HG03196 (cell line): ENCODE data around the gene LXN.
"Not testable (repeated sequence)": the region's sequence is repeated elsewhere in the genome, so short reads cannot be mapped to it uniquely, and the experiment has no call there.

ENCODE experiments used
- ATAC-seq: cut with Tn5 transposase; IDR thresholded peaks from one replicate; pipeline ENCODE4 v1.9.1; 2021; ENCODE audit not compliant: unreplicated experiment

LXN gene, protein sequence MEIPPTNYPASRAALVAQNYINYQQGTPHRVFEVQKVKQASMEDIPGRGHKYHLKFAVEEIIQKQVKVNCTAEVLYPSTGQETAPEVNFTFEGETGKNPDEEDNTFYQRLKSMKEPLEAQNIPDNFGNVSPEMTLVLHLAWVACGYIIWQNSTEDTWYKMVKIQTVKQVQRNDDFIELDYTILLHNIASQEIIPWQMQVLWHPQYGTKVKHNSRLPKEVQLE

DNA sequence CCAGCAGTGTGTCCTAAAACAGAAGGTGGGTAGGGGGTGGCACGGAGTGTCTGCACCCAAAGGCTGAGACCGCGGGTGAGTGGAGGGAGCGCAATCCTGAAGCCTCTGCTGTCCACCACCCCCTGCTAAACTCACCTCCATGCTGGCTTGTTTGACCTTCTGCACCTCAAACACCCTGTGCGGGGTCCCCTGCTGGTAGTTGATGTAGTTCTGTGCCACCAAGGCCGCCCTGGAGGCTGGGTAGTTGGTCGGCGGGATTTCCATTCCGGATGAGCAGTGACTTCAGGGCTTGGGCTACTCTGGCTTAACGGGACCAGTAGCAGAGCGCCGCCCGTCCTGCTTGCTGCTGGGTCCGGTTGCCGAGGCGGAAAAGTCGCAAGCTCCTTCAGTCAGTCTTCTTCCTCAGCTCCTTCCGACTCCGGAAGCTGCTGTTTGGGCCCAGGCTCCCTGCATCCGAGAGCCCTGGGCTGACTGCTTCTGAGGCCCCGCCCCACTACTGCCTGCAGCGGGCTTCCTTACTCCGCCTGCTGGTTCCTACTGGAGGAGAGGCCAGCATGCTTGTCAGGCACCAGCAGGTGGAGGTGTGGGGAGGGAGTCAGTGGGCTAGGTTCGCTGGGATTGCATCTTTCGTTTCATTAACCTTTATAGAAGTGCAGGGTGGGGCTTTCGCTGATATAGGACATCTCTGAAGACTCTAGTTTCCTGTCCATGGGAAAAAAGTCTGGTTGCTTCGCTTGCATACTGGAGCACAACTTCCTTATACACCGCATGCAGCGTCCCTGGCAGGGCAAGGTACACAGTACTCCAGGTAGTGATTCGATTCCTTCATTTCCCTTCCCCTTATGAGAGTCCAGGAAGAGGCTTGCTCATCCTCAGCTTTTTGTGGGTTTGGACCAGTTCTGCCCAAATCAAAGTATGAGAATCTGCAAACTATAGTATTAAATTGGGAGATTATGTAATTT is at the start of gene LXN:
TSS of gene LXN (minus strand) at position 434 of the 962 bp plus-strand sequence. CDS start at position 264, 170 bp downstream.
- peak; percentile 100 for ATAC-seq

DNA sequence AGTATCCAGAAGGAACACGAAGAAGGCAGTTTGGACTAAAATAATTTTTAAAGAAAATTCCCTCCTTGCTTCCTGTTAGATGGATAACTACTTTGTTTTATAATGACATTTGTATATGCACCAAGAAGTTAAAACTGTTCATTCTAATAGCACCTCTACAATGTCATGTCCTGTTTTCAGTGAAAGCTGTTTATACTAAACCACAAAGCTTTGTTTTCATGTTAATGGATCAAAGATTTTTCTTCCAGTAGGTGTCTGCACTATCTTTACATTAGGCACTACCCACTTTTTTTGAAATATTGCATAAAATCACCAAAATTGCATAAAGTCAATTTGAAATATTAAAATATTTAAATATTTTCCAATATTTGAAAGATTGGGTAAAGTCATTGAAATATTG is 49.7 kb upstream of the LXN start:
- no peak for ATAC-seq

DNA sequence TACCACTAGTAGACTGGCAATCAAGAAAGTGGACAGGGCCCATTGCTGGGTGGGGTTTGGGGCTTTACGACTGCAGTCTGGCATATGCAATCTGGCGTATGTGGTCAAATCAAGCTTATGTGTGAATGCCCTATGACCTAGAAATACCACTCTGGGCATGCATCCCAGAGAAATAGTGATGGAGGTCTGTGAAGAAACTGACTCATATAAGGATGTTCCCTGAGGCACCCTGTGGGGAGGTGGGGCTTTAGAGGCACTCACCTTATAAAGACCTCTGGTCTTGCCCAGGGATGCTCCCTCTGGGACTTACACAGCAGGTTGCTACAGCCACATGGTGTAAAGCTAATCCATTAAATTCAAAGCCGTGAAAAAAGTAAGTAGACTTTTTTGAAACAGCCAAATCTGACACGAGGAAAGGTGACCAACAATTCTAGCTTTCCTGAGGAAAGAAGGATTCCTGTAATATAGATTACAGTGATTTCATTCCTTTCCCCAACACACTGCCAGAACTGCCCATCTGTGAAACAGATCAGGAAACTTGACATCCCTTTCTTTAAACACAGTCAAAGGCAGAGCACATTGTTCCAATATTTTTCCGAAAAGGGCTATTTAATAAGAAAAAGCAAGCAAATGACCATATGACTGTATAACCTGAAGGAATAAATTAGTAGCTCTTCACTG is 46.2 kb upstream of the LXN start:
- ATAC-seq: no peak

GRCh38 chr3:158717576-158717975 is 45.1 kb upstream of the LXN start:
- ATAC-seq: no peak

GRCh38 chr3:158713094-158713499 is 40.6 kb upstream of the LXN start:
- no peak for ATAC-seq

DNA sequence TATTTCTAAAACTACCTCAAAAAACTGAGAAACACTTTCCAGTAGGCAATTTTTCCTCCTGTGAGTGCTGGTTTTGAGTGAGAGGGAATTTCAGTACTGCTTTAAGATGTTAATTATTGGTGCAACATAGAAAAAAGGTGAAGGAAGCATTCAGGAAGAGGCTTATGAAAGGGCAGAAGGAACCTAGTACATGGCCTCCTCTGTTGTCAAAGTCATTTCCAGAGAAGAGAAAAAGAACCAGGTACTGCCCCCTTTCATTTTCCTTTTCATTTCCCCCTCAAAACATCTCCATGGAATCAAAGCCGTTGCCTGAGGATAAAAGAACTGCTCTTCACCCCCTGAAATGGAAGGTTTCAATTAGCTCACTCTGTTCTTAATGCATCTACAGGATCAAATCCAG is 40.0 kb upstream of the LXN start:
- ATAC-seq: peak; percentile 46

DNA sequence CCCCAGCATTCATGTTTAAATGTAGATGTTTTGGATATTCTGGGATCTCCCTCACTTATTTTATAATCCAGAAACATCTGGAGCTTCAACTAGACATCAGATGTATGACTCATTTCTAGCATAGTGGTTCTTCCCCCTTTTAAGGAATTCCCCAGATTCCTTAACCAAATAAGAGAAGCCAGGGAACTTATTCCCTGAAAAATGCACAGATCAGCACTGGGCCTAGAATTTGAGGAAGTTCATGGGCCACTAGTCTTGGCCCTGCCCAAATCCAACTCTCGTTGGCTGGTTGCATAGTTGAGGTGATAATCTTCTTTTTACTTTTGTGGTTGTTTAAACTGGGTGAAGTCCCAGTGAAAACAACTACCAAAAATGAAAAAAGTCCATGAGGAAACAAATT is 39.4 kb upstream of the LXN start:
- ATAC-seq: no peak

DNA sequence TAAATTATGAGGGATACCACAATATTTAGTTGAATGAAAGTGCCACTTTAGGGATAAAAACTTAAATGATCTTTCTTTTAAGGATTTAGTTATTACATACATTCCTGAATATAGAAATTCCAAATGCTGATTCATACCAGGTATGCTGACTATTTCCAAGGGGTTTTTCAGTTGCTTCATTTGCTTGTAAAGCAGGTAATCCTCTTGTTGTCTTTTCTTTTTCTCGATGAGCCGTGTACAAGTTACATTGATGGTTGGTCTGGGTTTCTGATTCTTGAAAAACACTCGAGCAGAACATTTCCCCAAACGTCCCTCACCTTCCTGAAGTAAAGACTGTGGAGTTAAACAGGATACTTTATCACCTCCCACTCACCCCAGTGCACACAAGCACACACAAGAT is 38.2 kb upstream of the LXN start:
- ATAC-seq: no peak

- ATAC-seq: no peak
Observed at GRCh38 chr3:158709666-158710083, 37.2 kb upstream of the LXN start.

- no peak for ATAC-seq
Observed at GRCh38 chr3:158703566-158703965, 31.1 kb upstream of the LXN start.

GRCh38 chr3:158702815-158703481 is 30.5 kb upstream of the LXN start:
- no peak for ATAC-seq

DNA sequence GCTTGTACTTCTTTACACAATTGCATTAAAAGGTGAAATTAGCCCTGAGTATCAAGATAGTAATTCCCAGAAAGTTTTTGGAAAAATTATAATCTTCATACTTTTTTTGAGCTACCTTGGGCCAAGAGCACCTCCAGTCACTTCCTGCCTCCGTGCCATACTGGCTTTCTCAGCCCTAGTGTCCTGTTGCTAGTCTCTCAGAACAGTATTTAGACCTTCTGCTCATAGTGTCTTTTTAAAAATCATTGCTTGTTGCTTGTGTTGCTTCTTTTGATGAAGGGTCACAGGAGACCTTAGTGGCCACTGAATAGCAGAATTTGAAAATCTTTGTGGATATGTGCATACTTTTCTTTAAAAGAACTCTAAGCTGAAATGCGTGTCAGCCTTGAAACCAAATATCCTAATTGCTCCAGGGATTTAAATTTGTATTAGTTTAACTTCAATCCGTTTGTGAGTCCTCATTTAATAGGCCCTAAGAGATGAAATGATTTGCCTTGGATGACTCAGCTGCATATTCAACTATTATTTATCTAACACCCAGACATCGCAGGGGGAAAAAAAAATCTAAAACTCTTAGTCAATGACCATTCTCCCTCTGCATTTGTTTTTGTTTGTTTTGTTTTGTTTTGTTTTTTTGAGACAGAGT is 29.1 kb upstream of the LXN start:
- no peak for ATAC-seq

GRCh38 chr3:158700559-158700958 is 28.1 kb upstream of the LXN start:
- no peak for ATAC-seq

- no peak for ATAC-seq
Observed at GRCh38 chr3:158696618-158697017, 24.2 kb upstream of the LXN start.

- not testable (repeated sequence) for ATAC-seq
Observed at GRCh38 chr3:158693866-158694456, 21.5 kb upstream of the LXN start.

DNA sequence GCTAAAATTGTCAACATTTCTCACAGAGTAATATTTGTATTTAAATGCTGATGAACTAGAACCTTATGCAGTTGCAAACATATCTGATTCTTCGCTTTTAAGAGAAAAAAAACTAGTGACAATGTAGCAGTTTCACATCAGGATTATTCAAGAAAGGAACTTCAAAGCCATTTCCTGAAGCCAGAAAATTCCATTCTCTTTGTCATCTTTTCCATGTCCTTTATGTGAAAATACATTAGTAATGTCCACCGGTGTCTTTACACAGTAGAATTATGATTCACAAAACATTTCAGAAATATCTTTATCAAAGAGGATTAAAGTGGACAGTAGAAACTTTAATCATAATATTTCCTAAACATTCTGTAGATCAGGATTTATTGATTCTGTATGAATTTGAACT is 12.7 kb upstream of the LXN start:
- no peak for ATAC-seq

DNA sequence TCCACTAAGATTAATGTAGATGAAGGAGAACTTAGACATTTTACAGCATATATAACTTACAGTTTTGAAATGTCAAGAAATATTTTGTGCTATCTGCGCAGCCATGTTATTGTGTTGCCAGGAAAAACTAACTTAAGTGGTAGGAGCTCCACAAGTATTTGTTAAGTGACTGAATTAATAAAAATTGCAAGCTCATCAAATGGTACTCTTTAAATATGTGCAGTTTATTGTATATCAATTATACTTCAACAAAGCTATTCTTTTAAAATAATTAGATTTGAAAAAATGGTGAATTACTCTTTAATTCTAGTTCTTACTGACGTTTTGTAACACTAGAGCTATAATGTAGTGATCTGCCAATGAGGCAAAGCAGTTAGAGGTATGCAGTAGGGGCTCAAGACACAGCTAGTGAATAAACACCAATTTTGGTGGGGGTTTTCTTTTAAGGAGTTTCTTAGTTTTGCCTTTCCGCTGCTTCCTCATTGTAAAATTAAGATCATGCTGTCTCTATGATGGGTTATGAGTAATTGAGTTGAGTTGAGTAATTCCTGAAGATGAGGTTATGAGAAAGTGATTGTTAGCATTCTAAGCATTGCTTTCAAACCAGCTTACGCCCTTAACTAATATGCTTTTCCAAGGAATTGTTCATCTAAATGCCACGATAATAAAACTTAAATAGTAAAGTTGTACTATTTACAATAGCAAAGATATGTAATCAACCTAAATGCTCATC is 10.9 kb upstream of the LXN start:
- no peak for ATAC-seq

DNA sequence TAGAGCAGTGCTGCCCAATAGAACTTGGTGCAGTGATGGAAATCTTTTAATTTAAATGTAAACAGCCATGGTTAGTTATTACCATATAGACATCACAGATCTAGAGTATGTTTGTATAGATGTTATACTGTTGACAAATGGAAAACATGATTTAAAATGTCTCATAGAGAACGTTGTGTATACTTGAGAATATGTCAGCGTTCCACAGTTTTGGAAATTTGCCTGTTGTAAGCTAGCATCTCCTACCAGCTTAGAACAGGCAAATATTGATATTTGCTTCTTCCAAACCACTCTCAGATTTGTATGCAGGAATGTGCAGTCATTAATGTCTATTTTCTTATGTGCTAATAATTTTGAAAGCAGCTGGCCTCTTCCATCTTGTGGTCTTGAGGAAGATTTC is 8.4 kb upstream of the LXN start:
- no peak for ATAC-seq

DNA sequence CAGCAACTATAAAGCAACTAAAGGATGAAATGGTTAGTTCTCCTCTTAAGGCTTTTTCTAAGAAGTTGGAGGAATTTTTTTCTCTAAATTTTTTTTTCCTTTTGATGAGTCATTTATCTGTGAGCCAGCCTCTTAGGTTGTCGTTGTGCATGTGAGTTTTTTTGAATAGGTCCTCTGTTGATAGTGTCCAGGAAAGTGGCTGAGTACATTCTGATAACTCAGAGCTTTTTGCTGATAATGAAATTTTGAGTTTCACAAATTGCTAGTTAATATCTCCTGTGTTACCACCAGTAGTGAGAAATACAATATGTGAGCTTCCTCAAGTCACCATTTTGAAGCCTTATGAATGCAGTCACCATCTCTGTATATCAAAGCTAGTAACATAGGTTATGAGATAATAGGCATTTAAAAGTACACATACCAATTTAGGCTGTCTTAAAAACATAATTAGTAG is 7.1 kb upstream of the LXN start:
- no peak for ATAC-seq

DNA sequence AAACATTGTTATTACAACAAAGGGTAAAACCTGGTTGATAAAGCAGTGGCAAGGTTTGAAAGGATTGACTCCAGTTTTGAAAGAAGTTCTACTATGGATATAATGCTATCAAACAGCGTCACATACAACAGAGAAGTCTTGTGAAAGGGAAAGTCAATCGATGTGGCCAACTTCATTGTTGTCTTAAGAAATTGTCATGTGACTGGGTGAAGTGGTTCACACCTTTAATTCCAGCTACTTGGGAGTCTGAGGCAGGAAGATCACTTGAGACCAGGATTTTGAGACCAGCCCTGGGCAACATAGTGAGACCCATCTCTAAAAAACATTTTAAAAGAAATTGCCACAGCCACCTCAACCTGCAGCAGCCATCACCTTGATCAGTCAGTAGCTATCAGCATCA is 6.2 kb upstream of the LXN start:
- no peak for ATAC-seq
